Naive thymus-derived CD8-positive, alpha-beta T cell (primary cell): Measurements from ENCODE around the gene CDC20. TPM values are rescaled to one million over a fixed set of nuclear protein-coding genes. Genes with fewer than 3 reads are reported as not detected.

Experiments used
- ATAC-seq, 2 donors: fragments of 150-1000 bp; cut with Tn5 transposase in 1 of 2; sonication (Bioruptor Pico), chemical (Tn5 transposase) in 1 of 2; 1 replicate in 1 of 2; 2 replicates in 1 of 2; pipeline ENCODE4 v1.10.0; 2021; ENCODE audit warnings: mild to moderate bottlenecking in 2 of 2, moderate library complexity in 2 of 2
- POLR2A ChIA-PET: fragments of 350-600 bp; sonication (Branson Sonifier 250); formaldehyde crosslinking; loops from one replicate; lab custom pipeline; 2021; ENCODE audit warnings: antibody characterized with exemption; lab: Charles Lee
- DNase-seq, 10 donors: peaks; one replicate each; pipeline versions ENCODE4 v3.0.0 to v3.0.0-alpha.2; 2020 to 2022
- H3K27ac Mint-ChIP-seq, 10 donors: one replicate each; pipeline ENCODE4 v1.8.0; 2020 to 2022; ENCODE audit warnings: mild to moderate bottlenecking in 10 of 10, mixed read lengths in 10 of 10, moderate library complexity in 4 of 10, inconsistent platforms in 1 of 10
- H3K27me3 Mint-ChIP-seq, 5 donors: one replicate each; pipeline ENCODE4 v1.8.0; 2021 to 2022; ENCODE audit warnings: mixed read lengths in 5 of 5
- H3K36me3 Mint-ChIP-seq, 3 donors: one replicate each; pipeline ENCODE4 v1.8.0; 2020 to 2022; ENCODE audit warnings: mixed read lengths in 3 of 3, mild to moderate bottlenecking in 2 of 3, inconsistent platforms in 1 of 3
- H3K4me1 Mint-ChIP-seq, 4 donors: one replicate each; pipeline ENCODE4 v1.8.0; 2021 to 2022; ENCODE audit warnings: mixed read lengths in 4 of 4
- H3K4me3 Mint-ChIP-seq, 10 donors: one replicate each; pipeline ENCODE4 v1.8.0; 2020 to 2022; ENCODE audit warnings: mild to moderate bottlenecking in 10 of 10, mixed read lengths in 10 of 10, moderate library complexity in 6 of 10, inconsistent platforms in 1 of 10
- H3K9me3 Mint-ChIP-seq, 9 donors: one replicate each; pipeline ENCODE4 v1.8.0; 2020 to 2022; ENCODE audit warnings: mixed read lengths in 9 of 9, mild to moderate bottlenecking in 3 of 9, inconsistent platforms in 1 of 9, moderate library complexity in 1 of 9
- polyA plus RNA-seq, 3 donors: library from polyadenylated mRNA; unstranded; fragments of 300-500 nt; fragmentation: Illumina TruSeq; gene quantifications; one replicate each; pipeline ENCODE4 v1.2.3, GENCODE V29; 2021
- total RNA-seq, 8 experiments: library from RNA in 2 of 8; stranded (reverse) in 2 of 8; gene quantifications; one replicate each; pipeline ENCODE4 v1.2.3 and lab custom pipeline; 2021 to 2026

The CDC20 gene
- total and polyA plus RNA-seq, 5 experiments from 2014 or later: 0.39 to 0.77 (median 0.59) TPM; not detected in 2

DNA sequence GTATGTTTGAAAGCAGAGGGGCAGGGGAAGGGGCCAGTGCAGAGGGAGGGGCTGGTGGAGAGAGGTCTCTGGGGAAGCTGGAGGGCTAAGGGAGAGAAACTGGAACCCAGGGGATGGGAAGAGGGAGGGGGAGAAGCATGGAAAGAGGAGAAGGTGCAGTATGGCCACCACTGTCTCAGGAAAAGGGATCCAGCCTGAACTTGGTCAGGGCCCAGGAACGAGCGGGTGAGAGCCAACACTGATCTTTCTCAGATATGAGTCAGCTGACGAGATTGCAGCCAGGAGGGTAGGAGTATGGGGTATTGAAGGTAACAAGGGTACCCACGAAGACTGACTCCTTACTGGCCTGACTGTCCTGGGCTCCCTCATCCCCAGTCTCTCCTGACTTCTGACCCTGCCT, 40.0 kb upstream of the CDC20 start:
- Mint-ChIP-seq H3K4me1 (no peaks in the 10 kb centered on the region), H3K4me3 (no peak overlapping the region), H3K27me3 (no peaks in the 10 kb centered on the region), H3K9me3 (peaks cover 0 to under 1% (median 0%) of the 10 kb centered on the region in 9 donors), H3K36me3 (no peaks in the 10 kb centered on the region), H3K27ac (peak overlapping the region in 1 of 10 donors; percentile 52)
- DNase-seq: no peak
- POLR2A ChIA-PET: no interaction called here
- ATAC-seq: no peak

DNA sequence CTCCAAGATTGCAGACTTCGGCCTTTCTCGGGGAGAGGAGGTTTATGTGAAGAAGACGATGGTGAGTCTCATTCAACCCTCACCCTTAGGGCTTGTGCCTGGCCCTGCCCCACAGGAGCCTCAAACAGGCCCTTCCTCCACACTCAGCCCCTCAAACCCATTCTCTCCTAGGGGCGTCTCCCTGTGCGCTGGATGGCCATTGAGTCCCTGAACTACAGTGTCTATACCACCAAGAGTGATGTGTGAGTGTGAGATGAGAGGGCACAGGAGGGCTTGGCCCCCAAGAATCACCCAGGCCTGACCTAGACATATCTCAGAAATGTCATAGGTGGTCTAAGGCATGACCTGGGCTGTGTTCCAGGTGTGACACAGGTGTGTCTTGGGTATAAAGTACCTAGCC, 39.5 kb upstream of the CDC20 start:
- Mint-ChIP-seq H3K27me3 (no peaks in the 10 kb centered on the region), H3K36me3 (peaks cover 0 to 3% (median 2%) of the 10 kb centered on the region in 3 donors), H3K4me1 (peaks cover 0 to 1% (median 0%) of the 10 kb centered on the region in 4 donors), H3K4me3 (no peak overlapping the region), H3K9me3 (peaks cover 0 to 5% (median 2%) of the 10 kb centered on the region in 9 donors), H3K27ac (peak overlapping the region in 1 of 10 donors; percentile 52)
- POLR2A ChIA-PET: no interaction called here
- DNase-seq (no peak), ATAC-seq (no peak)

DNA sequence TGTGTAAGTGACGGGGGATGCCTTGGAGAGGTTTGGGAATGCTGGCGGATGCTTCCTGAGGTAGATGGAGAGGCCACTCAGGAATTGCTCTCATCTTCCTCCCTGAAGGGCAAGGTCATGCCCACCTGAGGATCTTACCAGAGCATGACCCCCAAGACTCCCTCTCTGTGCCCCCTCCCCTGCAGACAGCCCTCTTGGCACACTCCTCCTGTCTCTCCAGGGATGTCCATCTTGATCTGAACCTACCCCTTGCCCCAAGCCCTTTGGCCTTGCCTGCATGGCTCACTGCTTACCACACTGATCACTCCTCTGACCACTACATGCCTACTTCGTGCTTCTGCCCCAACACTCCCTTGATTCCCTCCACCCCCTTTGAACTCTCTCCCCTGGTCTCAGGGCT, 39.0 kb upstream of the CDC20 start:
- no peak for DNase-seq

DNA sequence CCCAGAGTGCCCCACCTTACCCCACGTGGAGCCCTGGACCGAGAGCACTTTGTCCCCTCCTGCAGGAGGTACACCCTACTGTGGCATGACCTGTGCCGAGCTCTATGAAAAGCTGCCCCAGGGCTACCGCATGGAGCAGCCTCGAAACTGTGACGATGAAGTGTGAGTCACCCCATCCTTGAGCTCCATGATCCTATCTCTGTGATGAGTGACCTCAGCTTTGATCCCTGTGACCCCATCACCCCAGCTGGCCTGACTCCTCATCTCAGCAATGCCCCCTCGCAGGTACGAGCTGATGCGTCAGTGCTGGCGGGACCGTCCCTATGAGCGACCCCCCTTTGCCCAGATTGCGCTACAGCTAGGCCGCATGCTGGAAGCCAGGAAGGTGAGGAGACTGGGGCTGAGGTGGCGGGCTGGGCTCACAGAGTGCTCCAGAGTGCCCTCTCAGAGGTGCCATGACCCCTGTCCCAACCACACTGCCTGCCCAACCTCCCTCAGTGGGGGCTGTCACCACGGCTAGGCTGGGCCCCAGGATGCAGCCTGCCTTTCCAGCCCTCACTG, 37.4 kb upstream of the CDC20 start:
- ATAC-seq (no peak), DNase-seq (peak in 1 of 10 donors; percentile 51)
- Mint-ChIP-seq H3K4me1 (peaks cover 0 to 2% (median 0%) of the 10 kb centered on the region in 4 donors), H3K9me3 (peaks cover 1 to 21% (median 16%) of the 10 kb centered on the region in 9 donors), H3K27me3 (no peaks in the 10 kb centered on the region), H3K36me3 (peaks cover 0 to 19% (median 16%) of the 10 kb centered on the region in 3 donors), H3K27ac (no peak overlapping the region), H3K4me3 (no peak overlapping the region)
- POLR2A ChIA-PET: interaction anchor here (0.6 to 1.5 kb wide), 2 partner anchors 8 to 76 kb away, joined by 3 read pairs; no protein-coding TSS in a partner anchor

More for the DNA sequence above, 39.0 kb upstream of the CDC20 start:
- Mint-ChIP-seq H3K27me3 (no peaks in the 10 kb centered on the region), H3K4me3 (no peak overlapping the region), H3K4me1 (peaks cover 0 to 2% (median 0%) of the 10 kb centered on the region in 4 donors), H3K27ac (peak overlapping the region in 2 of 10 donors; percentile 52 to 73), H3K9me3 (peaks cover 0 to 10% (median 7%) of the 10 kb centered on the region in 9 donors), H3K36me3 (peaks cover 0 to 8% (median 7%) of the 10 kb centered on the region in 3 donors)
- ATAC-seq: no peak
- POLR2A ChIA-PET: no interaction called here

DNA sequence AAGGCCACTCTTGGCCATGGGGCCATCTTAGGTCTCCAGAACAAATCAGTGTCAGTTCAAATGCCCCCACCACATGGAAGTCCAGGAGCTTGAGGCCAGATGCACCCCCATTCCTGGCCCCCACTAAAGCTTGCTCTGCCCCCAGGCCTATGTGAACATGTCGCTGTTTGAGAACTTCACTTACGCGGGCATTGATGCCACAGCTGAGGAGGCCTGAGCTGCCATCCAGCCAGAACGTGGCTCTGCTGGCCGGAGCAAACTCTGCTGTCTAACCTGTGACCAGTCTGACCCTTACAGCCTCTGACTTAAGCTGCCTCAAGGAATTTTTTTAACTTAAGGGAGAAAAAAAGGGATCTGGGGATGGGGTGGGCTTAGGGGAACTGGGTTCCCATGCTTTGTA, 36.3 kb upstream of the CDC20 start:
- no peaks in the 10 kb centered on the region for H3K27me3 Mint-ChIP-seq
- POLR2A ChIA-PET: no interaction called here
- peaks cover 0 to 24% (median 16%) of the 10 kb centered on the region in 3 donors for H3K36me3 Mint-ChIP-seq
- H3K27ac Mint-ChIP-seq: no peak overlapping the region
- ATAC-seq (no peak), DNase-seq (peak in 1 of 10 donors; percentile 26)
- no peak overlapping the region for H3K4me3 Mint-ChIP-seq
- H3K9me3 Mint-ChIP-seq: peaks cover 1 to 29% (median 17%) of the 10 kb centered on the region in 9 donors
- H3K4me1 Mint-ChIP-seq: peaks cover 0 to 4% (median under 1%) of the 10 kb centered on the region in 4 donors

DNA sequence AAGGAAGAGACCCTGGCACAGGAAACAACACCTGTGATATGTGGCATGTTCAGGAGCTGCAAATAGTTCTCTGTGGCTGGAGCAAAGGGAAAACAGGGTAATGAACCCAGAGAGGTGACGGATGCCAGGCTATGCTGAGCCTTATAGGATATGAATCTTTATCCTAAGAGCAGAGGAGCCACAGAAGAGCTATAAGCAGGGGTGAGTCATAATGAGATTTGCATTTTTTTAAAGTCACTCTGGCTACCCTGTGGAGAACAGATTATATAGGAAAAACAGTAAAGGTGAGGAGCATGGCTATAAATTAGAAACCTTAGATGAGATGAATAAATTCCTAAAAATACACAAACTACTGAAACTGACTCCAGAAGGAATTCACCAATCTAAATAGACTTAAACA, 34.0 kb upstream of the CDC20 start:
- POLR2A ChIA-PET: no interaction called here
- Mint-ChIP-seq H3K4me1 (peaks cover 0 to 7% (median 2%) of the 10 kb centered on the region in 4 donors), H3K36me3 (peaks cover 0 to 28% (median 18%) of the 10 kb centered on the region in 3 donors), H3K4me3 (no peak overlapping the region), H3K9me3 (peaks cover 6 to 41% (median 20%) of the 10 kb centered on the region in 9 donors), H3K27ac (no peak overlapping the region), H3K27me3 (no peaks in the 10 kb centered on the region)
- no peak for DNase-seq
- ATAC-seq: no peak

DNA sequence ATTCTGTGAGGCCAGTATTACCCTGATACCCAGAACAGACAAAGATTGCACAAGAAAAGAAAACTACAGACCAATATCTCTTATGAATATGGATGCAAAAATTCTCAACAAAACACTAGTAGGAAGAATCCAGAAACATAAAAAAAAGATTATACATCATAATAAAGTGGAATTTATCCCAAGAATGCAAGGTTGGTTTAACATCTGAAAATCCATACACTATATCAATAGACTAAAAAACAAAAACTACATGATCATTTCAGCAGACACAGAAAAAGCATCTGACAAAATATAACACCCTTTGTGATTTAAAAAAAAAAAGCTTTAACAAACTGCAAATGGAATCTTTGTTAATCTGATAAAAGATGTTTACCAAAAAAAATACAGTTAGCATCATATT, 33.4 kb upstream of the CDC20 start:
- Mint-ChIP-seq H3K27me3 (no peaks in the 10 kb centered on the region), H3K9me3 (peaks cover 6 to 41% (median 20%) of the 10 kb centered on the region in 9 donors), H3K36me3 (peaks cover 0 to 28% (median 18%) of the 10 kb centered on the region in 3 donors), H3K4me3 (no peak overlapping the region), H3K27ac (no peak overlapping the region), H3K4me1 (peaks cover 0 to 9% (median 2%) of the 10 kb centered on the region in 4 donors)
- POLR2A ChIA-PET: no interaction called here
- no peak for ATAC-seq
- DNase-seq: no peak

DNA sequence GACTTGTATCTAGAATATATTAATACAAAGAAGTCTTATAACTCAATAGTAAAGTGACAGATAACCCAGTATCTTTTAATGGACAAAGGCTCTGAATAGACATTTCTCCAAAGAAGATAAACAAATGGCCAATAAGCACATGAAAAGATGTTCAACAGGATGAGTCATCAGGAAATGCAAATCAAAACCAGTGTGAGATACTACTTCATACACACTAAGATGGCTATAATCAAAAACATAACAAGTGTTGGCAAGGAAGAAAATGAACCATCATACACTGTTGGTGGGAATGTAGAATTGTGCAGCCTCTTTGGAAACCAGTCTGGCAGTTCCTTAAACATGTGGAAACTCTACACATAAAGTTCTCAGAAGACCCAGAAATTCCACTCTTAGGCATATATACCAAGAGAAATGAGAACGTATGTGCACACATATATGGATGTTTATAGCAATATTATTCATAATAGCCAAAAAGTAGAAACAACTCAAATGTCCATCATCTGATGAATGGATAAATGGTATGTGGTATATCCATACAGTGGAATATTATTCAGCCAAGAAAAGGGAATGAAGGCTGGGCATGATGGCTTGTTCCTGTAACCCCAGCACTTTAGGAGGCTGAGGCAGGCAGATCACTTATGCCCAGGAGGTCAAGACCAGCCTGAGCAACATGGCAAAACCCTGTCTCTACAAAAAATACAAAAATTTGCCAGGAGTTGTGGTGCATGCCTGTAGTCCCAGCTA, 31.1 kb upstream of the CDC20 start:
- H3K4me3 Mint-ChIP-seq: no peak overlapping the region
- peaks cover 0 to 9% (median 2%) of the 10 kb centered on the region in 4 donors for H3K4me1 Mint-ChIP-seq
- H3K36me3 Mint-ChIP-seq: peaks cover 0 to 28% (median 18%) of the 10 kb centered on the region in 3 donors
- H3K27ac Mint-ChIP-seq: peak overlapping the region in 3 of 10 donors; percentile 42 to 72 (median 63)
- H3K27me3 Mint-ChIP-seq: no peaks in the 10 kb centered on the region
- ATAC-seq (no peak), DNase-seq (no peak)
- H3K9me3 Mint-ChIP-seq: peaks cover 6 to 41% (median 20%) of the 10 kb centered on the region in 9 donors
- POLR2A ChIA-PET: no interaction called here

DNA sequence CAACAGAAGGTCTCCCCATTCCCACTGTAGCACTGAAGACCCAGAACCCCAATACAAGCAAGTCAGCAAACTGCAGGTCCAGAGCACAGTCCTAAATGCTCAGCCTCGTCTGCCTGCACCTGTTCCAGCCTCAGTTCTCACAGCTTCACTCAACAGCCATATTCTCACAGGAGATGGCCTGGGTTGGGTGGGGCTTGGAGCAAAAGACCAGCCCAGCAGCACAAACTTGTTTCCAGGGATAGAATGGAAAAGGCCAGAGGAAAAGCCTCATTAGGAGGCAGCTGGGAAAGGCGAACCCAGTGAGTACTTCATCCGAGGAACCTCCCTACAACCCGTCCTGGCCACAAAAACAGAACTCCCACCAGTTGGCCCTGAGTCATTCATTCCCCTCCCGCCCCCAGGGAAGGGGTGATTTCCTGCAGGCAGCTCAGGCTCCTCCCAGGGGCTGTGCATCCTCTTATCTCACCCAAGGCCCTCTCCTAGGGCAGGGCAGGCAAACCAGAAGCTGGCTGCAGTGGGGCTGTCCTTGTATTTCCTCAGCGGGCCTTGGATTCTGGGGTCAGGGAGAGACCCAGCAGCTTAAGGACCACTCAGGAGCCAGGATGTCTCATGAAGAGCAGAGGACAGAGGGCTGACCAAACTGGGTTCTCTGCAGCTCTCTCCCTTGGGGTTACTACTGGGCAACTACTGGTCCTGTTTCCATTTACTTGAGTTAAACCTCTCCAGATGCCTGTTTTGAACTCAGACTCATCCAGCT, 28.6 kb upstream of the CDC20 start:
- DNase-seq (no peak), ATAC-seq (no peak)
- peaks cover 0 to 16% (median 8%) of the 10 kb centered on the region in 3 donors for H3K36me3 Mint-ChIP-seq
- no peaks in the 10 kb centered on the region for H3K27me3 Mint-ChIP-seq
- H3K27ac Mint-ChIP-seq: no peak overlapping the region
- H3K9me3 Mint-ChIP-seq: peaks cover 2 to 28% (median 6%) of the 10 kb centered on the region in 9 donors
- H3K4me1 Mint-ChIP-seq: peaks cover 0 to 9% (median 2%) of the 10 kb centered on the region in 4 donors
- POLR2A ChIA-PET: interaction anchor here (0.9 kb wide), 1 partner anchor 9 kb away, joined by 3 read pairs; no protein-coding TSS in a partner anchor
- H3K4me3 Mint-ChIP-seq: no peak overlapping the region

DNA sequence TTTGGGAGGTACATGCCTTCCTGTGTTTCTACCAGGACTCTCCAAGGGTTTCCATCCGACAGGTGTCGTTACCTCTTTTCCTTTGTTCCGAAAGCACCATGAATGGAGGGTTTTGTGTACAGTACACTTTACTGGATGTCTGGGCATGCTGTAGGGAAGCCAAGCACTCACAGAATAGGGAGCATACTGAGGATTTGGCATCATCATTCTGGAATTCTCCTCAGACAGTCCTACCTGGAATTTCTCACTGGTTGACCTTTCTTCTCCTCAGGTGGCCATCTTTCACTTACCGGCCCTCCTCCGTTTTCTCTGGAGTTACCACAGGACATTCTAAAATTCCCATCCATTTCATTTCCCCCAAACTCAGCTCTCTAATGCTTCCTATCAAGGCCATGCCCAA, 27.1 kb upstream of the CDC20 start:
- ATAC-seq: no peak
- Mint-ChIP-seq H3K9me3 (peaks cover 0 to 20% (median 5%) of the 10 kb centered on the region in 9 donors), H3K27me3 (peaks cover 0 to 1% (median 0%) of the 10 kb centered on the region in 5 donors), H3K36me3 (peaks cover 0 to 9% (median 2%) of the 10 kb centered on the region in 3 donors), H3K27ac (no peak overlapping the region), H3K4me1 (peaks cover 0 to 9% (median 2%) of the 10 kb centered on the region in 4 donors), H3K4me3 (no peak overlapping the region)
- POLR2A ChIA-PET: no interaction called here
- no peak for DNase-seq

DNA sequence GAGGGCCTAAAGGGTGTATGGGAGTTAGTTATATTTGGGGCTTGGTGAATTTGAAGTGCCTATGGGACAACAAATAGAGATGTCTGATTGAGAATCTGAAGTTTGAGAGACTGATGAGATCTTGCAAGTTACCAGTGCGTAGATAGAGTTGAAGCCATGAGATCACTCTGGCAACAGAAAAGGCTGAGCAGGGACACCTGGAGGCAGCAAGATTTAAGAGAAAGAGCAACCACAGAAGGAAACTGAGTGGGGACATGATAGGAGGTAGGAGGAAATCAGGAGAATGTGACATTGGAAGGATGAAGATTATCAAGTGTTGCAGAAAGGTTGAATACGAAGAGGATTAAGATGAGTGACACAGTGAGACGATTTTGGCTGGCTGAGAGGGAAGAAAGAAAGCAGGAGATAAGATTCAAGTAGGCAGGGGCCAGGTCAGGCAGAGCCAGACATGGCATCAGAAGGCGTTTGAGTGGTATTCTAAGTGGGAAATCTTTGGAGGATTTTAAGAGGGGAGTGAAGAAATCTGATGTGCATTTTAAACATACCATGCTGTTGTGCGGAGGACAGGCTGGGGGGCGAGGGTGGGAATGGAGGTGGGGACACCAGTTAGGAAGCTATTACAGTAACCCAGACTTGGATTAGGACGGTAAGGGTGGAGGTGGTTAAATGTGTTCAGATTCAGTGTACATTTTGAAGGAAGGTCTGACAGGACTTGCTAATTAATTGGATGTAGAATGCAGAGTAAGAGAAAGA, 24.2 kb upstream of the CDC20 start:
- no peak for DNase-seq
- Mint-ChIP-seq H3K4me3 (no peak overlapping the region), H3K4me1 (peaks cover 0 to 3% (median under 1%) of the 10 kb centered on the region in 4 donors), H3K27ac (peak overlapping the region in 2 of 10 donors; percentile 3 to 7), H3K36me3 (no peaks in the 10 kb centered on the region), H3K9me3 (no peaks in the 10 kb centered on the region), H3K27me3 (peaks cover 0 to 1% (median 0%) of the 10 kb centered on the region in 5 donors)
- POLR2A ChIA-PET: no interaction called here
- ATAC-seq: no peak

DNA sequence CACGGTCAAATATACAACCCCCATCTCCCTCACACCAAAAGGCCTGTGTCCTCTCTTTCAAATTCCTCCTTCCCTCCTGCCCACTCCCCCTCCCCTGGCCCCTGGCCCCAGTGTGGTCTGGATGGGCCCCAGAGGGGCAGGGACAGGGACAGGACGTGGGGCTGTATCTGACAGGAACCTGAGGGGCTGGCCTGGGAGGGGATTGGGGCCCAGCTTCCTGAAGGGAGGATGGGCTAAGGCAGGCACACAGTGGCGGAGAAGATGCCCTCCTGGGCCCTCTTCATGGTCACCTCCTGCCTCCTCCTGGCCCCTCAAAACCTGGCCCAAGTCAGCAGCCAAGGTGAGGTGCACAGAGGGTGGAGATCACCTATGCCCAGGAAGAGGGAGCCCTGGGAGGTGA, 21.2 kb upstream of the CDC20 start, which contains the start of gene MPL:
Gene MPL (plus strand): TSS at position 231 of the 400 bp plus-strand sequence. CDS start 31 bp downstream, at position 262.
- Mint-ChIP-seq H3K27ac (peak within 1 kb of the TSS in 2 of 10 donors; percentile 38 to 43), H3K27me3 (peaks cover 0 to 1% (median 0%) of the 10 kb centered on the region in 5 donors), H3K36me3 (no peaks in the 10 kb centered on the region), H3K4me1 (peaks cover 0 to 2% (median 0%) of the 10 kb centered on the region in 4 donors), H3K9me3 (no peaks in the 10 kb centered on the region), H3K4me3 (no peak within 1 kb of the TSS)
- POLR2A ChIA-PET: no interaction called here
- no peak for DNase-seq
- no peak for ATAC-seq
